ENCODE results near the gene GANAB.

DNA sequence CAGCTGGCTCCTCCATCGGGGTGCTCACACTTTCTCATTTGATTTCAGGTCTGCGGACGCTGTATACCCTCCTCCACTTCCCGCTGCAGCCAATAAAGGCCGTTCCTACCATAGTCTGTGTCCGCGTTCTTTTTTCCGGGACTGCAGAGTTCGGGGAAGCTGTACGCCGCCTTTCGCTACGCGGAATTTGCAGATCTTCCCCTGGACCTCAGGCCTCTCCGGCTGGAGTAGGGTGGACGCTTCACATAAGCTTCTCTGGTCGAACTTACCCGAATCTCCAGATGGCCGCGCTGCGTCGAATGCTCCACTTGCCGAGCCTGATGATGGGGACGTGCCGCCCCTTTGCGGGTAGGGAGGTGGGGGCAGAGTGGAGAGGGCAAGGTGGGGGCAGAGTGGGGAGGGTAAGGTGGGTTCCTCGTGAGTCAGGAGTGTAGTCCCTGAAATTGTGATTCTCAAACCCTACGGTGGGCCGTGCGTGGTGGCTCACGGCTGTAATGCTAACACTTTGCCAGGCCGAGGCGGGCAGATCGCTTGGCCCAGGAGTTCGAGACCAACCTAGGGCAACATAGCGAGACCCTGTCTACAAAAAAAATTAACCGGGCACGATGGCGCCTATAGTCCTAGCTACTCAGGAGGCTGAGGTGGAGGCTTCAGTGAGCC, 19.3 kb upstream of the GANAB start:
- TF ChIP-seq RAD21 (IDR thresholded peaks at IDR 0.05; ENCODE audit: low read length): no peak
- TF ChIP-seq SMC3 (IDR thresholded peaks at IDR 0.05; ENCODE audit: low read depth, low read length): no peak
- no peak for TF ChIP-seq CTCF (conservative IDR thresholded peaks at IDR 0.05; ENCODE audit: low read depth, low read length)
- peak; percentile 10; the same call in 1 of the 2 replicates for TF ChIP-seq POLR2A (IDR thresholded peaks at IDR 0.05; ENCODE audit: low read depth, low read length)
- TF ChIP-seq RCOR1 (IDR thresholded peaks at IDR 0.05; ENCODE audit: insufficient replicate concordance, low read length): no peak
